Activated naive CD8-positive, alpha-beta T cell treated with anti-CD3 and anti-CD28 coated beads, Interleukin-2, amount 50 U/mL, for 24 hours (primary cell): Measurements from ENCODE around the gene DCAF11.

Source experiments
- ATAC-seq: fragments of 150-1000 bp; cut with Tn5 transposase; one replicate; pipeline ENCODE4 v1.10.0; 2021
- DNase-seq: peaks from one replicate; pipeline ENCODE4 v3.0.0; 2021
- H3K27ac Mint-ChIP-seq: one replicate; pipeline ENCODE4 v1.8.0; 2021; ENCODE audit warnings: mild to moderate bottlenecking, mixed read lengths
- H3K27me3 Mint-ChIP-seq: one replicate; pipeline ENCODE4 v1.8.0; 2021; ENCODE audit warnings: mixed read lengths
- H3K36me3 Mint-ChIP-seq: one replicate; pipeline ENCODE4 v1.8.0; 2021; ENCODE audit warnings: low read depth, mixed read lengths
- H3K4me1 Mint-ChIP-seq: one replicate; pipeline ENCODE4 v1.8.0; 2021; ENCODE audit warnings: mixed read lengths
- H3K4me3 Mint-ChIP-seq: one replicate; pipeline ENCODE4 v1.8.0; 2021; ENCODE audit warnings: mild to moderate bottlenecking, moderate library complexity, mixed read lengths
- H3K9me3 Mint-ChIP-seq: one replicate; pipeline ENCODE4 v1.8.0; 2021; ENCODE audit warnings: mixed read lengths

DCAF11 gene

DNA sequence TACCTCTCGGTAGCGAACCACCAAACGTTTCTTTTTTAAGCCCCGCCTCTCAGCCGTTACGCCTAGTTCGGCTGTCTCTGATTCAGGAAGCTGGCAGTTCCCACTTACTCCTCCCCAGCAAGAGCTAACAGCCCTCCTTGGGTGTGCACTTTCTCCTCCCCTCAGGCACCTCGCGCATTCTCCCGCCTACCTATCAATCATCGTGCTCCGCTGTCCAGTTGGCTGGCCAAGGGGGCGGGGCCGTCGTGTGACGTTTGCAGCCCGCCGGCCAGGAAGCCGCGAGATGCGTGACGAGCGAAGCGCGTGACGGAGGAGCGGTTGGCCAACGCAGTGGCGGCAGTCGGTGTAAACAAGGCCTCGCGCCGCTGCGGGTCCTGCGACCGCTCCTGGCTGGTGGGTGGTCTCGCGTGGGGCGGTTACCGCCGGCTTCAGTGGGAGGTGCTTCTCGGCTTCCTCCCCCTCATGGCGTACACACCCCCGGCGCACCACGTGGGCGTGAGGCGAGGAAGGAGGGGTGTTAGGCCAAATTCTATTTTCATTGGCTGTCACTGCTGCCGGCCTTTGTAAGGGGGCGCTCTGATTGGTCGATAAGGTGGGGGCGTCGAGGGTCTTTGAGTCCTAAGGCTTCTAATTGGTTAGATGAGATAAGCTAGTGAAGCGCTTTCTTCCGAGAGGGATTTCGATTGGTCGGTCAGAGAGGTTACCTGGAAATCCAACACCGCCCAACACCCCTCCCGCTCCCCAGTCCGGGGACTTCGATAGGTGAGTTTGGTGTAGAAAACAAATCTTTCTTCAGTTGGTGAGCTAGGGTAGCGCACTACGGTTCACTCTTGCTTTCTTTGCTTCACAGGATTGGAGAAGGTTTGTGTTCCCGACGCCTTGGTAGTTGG lies at the start of gene DCAF11, which contains the start of gene NRL:
Gene DCAF11 (plus strand): TSS at position 246 of the 890 bp plus-strand sequence. CDS start 818 bp downstream, outside the sequence.
Gene NRL (minus strand): TSS at position 418 of the 890 bp plus-strand sequence. CDS start 32,101 bp downstream, outside the sequence.
- ATAC-seq (peak; percentile 92), DNase-seq (peak; percentile 97)
- peaks cover 23% of the 10 kb centered on the region for H3K4me1 Mint-ChIP-seq
- peaks cover 2% of the 10 kb centered on the region for H3K27me3 Mint-ChIP-seq
- peak within 1 kb of the TSS; percentile 99 for H3K27ac Mint-ChIP-seq
- peak within 1 kb of the TSS; percentile 96 for H3K4me3 Mint-ChIP-seq
- H3K36me3 Mint-ChIP-seq, result peaks cover 22% of the 10 kb centered on the region
- no peaks in the 10 kb centered on the region for H3K9me3 Mint-ChIP-seq

DNA sequence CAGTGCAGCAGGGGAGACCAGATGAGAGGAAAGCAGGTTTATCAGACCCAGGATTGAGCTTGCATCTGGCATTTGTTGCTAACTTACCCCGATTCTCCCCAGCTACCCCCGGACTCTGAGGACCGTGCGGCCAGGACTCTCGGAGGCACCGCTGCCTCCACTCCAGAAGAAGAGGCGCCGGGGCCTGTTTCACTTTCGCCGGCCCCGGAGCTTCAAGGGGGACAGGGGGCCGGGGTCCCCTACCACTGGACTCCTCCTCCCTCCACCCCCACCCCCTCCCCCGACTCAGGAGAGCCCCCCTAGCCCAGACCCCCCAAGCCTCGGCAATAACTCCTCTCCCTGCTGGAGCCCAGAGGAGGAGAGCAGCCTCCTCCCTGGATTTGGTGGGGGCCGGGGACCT lies 49.7 kb upstream of the DCAF11 start:
- no peaks in the 10 kb centered on the region for H3K9me3 Mint-ChIP-seq
- peaks cover 4% of the 10 kb centered on the region for H3K27me3 Mint-ChIP-seq
- DNase-seq (no peak), ATAC-seq (no peak)
- no peaks in the 10 kb centered on the region for H3K36me3 Mint-ChIP-seq
- no peaks in the 10 kb centered on the region for H3K4me1 Mint-ChIP-seq
- H3K4me3 Mint-ChIP-seq, result no peak overlapping the region
- no peak overlapping the region for H3K27ac Mint-ChIP-seq

DNA sequence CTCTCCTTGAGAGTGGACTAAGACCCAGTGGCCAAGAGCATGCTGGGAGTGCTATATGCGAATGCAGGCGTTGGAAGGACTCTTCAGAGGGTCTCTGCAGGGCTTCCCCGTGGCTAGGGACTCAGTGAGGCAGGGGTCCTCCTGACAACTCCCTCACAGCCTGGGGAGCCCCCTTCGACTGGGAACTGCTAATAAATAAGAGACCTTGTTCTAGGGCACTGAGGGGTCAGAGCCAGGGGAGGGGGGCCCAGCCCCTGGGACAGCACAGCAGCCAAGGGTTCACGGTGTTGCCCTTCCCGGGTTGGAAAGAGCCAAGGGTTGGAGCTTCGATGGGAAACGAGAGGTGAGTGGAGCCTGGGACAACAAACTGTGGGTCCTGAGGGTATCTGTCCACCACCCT lies 49.2 kb upstream of the DCAF11 start:
- no peaks in the 10 kb centered on the region for H3K9me3 Mint-ChIP-seq
- no peaks in the 10 kb centered on the region for H3K36me3 Mint-ChIP-seq
- H3K27ac Mint-ChIP-seq, result no peak overlapping the region
- peaks cover 5% of the 10 kb centered on the region for H3K27me3 Mint-ChIP-seq
- DNase-seq (no peak), ATAC-seq (no peak)
- H3K4me1 Mint-ChIP-seq, result peaks cover 2% of the 10 kb centered on the region
- no peak overlapping the region for H3K4me3 Mint-ChIP-seq

DNA sequence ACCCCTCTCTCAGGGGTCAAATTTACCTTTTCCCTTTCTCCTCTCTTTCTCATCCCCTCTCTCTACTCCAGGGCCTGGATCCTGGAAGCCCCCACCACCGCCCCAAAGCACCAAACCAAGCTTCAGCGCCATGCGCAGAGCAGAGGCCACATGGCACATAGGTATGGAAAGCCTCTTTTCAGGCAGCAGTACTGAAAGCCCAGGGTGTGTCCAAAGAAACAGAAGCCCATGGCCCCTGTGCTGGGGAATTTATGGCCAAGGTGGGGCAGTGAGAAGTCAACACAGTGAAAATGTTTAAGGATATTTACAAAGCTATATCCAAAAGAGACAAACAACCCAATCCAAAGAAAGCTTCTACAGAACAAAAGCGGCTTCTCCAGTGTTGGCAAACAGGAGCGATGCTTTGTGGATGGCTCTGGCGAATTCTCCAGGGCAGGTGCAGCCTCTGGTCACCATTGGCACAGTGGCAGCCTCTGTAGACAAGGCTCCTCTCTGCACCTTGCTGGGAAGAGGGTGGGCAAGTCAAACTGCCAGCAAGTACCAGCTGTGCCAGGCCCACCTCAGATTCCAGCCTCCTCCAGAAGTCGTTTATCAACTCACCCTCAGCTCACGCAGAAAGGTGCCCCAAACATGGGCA lies 48.0 kb upstream of the DCAF11 start:
- no peak for DNase-seq
- H3K4me3 Mint-ChIP-seq, result no peak overlapping the region
- no peaks in the 10 kb centered on the region for H3K36me3 Mint-ChIP-seq
- no peaks in the 10 kb centered on the region for H3K9me3 Mint-ChIP-seq
- peaks cover 5% of the 10 kb centered on the region for H3K27me3 Mint-ChIP-seq
- H3K27ac Mint-ChIP-seq, result no peak overlapping the region
- ATAC-seq, result no peak
- H3K4me1 Mint-ChIP-seq, result peaks cover 10% of the 10 kb centered on the region

DNA sequence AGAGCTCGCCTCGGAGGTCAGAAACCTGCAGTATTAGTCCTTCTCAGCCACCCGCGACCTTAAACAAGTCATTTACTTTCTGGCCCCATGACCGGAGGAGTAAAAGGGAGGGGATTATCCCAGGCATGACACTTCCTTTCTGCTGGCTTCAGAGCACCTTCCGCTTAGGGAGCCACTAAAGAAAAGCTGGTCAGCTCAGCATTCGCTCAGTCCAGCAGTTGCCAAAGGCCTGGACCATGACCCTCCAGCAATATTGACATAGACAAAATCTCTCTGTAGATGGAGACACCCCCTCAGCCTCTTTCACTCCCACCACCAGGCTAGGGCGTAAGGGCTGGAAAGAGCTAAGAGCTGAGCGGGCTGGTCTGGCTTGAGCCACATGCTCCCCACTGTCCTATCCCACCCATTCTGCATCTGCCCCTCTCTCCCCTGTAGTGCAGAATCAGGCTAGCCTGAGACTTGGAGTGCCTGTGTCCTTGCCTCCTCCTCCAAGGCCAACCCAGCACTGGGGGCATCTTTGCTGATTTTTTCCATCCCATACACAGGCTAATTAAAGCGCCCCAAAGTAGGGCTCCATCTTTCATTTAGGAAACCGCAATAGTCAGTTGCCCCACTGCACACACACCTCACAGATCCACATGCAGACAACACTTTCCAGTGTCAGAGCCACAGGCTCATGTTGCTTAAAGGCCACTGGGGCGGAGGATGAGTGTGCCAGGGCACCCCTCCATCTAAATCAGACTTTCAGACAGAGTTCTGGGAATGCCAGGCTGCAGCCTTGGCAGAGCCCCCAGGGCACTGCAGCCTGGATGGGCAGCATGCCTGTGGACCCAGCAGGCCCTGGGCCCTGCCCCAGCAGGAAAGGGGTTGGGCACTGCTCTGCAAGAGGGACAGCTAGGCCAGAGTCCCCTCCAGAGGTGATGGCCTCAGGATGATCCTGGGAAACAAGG lies 47.2 kb upstream of the DCAF11 start:
- H3K27ac Mint-ChIP-seq, result no peak overlapping the region
- no peaks in the 10 kb centered on the region for H3K36me3 Mint-ChIP-seq
- DNase-seq, result no peak
- ATAC-seq, result no peak
- H3K4me1 Mint-ChIP-seq, result peaks cover 10% of the 10 kb centered on the region
- peaks cover 5% of the 10 kb centered on the region for H3K27me3 Mint-ChIP-seq
- no peak overlapping the region for H3K4me3 Mint-ChIP-seq
- no peaks in the 10 kb centered on the region for H3K9me3 Mint-ChIP-seq

DNA sequence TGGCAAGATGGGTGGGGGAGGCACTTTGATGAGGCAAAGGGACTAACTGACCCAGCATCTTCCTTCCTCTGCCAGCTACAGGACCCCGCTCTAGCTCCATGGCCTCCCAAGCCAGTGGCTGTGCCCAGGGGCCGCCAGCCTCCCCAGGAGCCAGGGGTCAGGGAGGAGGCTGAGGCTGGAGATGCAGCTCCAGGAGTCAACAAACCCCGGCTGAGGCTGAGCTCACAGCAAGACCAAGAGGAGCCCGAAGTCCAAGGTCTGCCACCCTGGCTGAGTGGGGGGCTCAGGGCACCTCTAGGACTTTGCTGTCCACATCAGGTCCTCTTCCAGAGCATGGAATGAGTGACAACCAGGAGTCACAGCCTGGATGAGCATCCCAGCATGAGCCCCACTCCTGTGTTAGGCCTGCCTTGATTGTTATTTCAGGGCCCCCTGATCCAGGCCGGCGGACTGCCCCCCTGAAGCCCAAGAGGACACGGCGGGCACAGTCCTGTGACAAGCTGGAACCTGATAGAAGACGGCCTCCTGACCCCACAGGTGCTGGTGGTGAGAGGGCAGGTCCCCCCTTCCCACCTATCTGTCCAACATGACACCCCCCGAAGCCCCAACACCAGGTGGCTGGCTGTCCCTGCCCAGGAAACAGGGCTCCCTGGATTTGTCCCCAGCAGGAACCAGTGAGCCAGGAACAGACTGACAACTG lies 45.7 kb upstream of the DCAF11 start:
- no peak for DNase-seq
- H3K4me3 Mint-ChIP-seq, result no peak overlapping the region
- H3K9me3 Mint-ChIP-seq, result no peaks in the 10 kb centered on the region
- no peak for ATAC-seq
- H3K27me3 Mint-ChIP-seq, result peaks cover 5% of the 10 kb centered on the region
- peaks cover 10% of the 10 kb centered on the region for H3K4me1 Mint-ChIP-seq
- no peak overlapping the region for H3K27ac Mint-ChIP-seq
- no peaks in the 10 kb centered on the region for H3K36me3 Mint-ChIP-seq

DNA sequence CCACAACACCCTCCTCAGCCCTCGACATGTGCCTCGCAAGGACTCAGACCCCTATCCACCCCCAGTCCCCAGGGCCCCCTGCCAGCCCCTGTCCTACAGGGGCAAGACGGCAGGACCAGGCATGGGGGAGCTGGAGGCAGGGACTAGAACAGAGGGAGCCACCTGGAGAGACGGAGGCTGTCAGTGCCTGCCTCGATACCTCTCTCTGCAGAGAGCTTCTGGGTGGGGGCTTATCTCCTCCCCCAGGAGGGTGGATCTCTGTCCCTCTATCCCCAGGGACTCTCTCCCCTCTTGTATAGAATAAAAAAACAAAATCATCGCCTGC lies 45.2 kb upstream of the DCAF11 start:
- Mint-ChIP-seq H3K36me3 (no peaks in the 10 kb centered on the region), H3K4me1 (peaks cover 10% of the 10 kb centered on the region), H3K27ac (no peak overlapping the region), H3K9me3 (no peaks in the 10 kb centered on the region), H3K4me3 (no peak overlapping the region), H3K27me3 (peaks cover 5% of the 10 kb centered on the region)
- DNase-seq, result no peak
- no peak for ATAC-seq

DNA sequence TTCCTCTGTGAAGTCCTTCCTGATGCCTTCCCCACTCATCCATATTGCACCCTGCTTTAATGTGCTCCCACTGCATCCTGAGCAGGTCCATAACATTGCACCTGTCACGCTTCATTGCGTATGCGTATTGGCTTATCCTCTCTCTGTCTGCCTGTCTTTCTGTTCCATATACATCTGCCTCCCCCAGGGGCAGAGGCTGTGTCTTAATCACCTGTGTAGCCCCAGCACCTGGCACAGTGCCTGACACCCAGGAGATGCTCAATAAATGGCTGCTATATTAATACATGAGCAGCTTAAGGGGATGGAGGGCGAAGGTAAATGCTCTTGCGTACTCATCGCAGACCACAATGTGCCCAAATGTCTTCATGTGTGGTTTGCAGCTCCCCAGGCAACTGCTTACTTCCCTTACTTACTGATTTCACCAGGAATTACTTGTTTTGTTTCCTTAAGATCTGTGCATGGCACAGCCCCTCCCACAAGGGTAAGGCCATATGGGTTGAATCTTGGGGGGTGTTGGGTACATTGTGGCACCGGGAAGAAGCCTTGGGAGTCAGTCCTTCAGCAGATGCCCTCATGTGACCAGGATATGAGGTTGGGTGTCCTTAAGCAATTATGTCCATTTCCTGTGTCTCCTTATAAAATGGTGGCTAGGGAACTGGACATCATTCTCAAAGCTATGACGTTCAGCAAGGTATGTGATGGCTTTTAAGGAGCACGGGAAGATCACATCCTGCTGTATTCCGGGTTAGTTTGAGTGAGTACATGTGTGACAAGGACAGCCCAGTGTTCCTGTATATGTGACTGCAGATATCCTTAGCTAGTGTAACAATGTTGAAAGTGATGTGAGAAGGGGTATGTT lies 44.1 kb upstream of the DCAF11 start:
- H3K4me3 Mint-ChIP-seq, result no peak overlapping the region
- H3K9me3 Mint-ChIP-seq, result no peaks in the 10 kb centered on the region
- H3K27ac Mint-ChIP-seq, result no peak overlapping the region
- H3K27me3 Mint-ChIP-seq, result peaks cover 5% of the 10 kb centered on the region
- DNase-seq (no peak), ATAC-seq (no peak)
- H3K36me3 Mint-ChIP-seq, result no peaks in the 10 kb centered on the region
- H3K4me1 Mint-ChIP-seq, result peaks cover 15% of the 10 kb centered on the region

DNA sequence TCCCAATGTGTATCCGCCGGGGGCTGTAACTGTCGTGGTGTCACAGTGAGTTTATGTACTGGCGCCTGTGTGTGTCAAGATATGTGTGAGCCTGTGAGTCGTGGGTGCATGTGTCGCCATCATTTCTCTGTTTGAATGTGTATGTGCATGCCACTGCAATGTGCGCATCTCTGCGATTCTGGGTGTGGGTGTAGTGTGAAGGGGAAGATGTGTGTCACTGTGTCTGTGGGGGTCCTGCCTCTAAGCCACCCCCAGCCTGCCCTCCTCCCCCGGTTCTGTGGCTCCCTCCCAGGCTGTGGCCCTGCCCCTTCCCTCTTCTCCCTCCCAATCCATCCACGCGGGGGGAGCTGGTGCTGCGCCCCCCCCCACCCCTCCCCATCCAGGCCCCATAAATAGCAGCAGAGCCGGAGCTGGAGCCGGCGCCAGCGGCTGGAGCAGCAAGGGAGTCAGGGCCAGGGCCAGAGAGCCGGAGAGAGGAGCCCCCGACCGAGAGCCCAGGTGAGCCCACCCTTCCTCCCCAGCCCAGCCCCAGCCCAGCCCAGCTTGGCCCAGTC lies 43.4 kb upstream of the DCAF11 start, which contains the start of gene CPNE6:
Gene CPNE6 (plus strand): TSS at position 419 of the 554 bp plus-strand sequence. CDS start 1,375 bp downstream, outside the sequence.
- peaks cover 5% of the 10 kb centered on the region for H3K27me3 Mint-ChIP-seq
- ATAC-seq (peak; percentile 90), DNase-seq (peak; percentile 48)
- no peak within 1 kb of the TSS for H3K4me3 Mint-ChIP-seq
- peaks cover 17% of the 10 kb centered on the region for H3K4me1 Mint-ChIP-seq
- no peaks in the 10 kb centered on the region for H3K36me3 Mint-ChIP-seq
- H3K9me3 Mint-ChIP-seq, result no peaks in the 10 kb centered on the region
- no peak within 1 kb of the TSS for H3K27ac Mint-ChIP-seq

DNA sequence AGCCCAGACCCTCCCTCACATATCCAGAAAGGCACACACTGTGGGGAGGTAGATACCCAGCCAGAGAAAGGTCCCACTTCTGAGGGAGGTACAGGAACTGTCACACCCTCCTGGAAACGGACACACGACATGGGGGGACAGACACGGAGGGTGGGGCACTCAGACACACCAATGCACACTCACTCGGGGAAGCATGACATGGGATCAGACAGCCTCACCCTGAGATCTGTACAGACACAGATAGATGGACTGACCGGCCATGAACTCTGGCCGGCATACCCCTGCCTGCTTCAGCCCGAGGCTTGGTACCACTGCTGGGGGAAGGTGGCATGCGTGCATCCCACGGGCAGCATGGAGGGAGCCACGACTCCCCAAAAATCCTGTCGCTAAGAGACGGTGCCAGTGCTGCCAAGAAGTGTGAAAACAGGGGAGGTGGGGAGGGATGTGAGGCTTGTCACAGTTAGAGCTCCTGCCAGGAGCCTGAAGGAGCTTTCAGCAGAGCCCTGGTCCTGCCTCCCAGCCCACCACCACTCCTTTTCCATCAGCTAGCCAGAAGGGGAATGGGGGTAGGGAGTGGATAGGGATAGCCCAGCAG lies 42.6 kb upstream of the DCAF11 start:
- Mint-ChIP-seq H3K9me3 (no peaks in the 10 kb centered on the region), H3K27ac (no peak overlapping the region), H3K36me3 (no peaks in the 10 kb centered on the region), H3K4me1 (peaks cover 17% of the 10 kb centered on the region), H3K27me3 (peaks cover 5% of the 10 kb centered on the region), H3K4me3 (no peak overlapping the region)
- no peak for ATAC-seq
- no peak for DNase-seq

DNA sequence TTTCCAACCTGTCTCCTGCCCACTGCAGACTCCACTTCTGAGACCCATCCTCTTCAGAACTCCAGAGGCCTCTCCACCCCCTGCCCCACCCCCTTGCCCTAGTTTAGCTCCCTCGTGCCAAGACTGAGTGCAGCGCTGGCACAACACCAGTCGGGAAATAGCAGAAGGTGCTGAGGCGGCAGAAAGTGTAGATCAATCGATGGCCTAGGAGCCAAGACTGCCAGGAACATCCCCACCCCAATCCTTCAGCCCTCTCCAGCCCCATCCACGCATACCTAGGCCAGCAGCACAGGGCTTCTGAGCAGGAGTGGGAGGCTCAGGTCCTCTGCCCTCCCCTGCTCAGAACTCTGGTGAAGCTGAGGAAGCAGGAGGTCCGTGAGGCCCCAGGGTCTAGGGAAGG lies 42.1 kb upstream of the DCAF11 start:
- H3K4me1 Mint-ChIP-seq, result peaks cover 17% of the 10 kb centered on the region
- ATAC-seq, result no peak
- H3K9me3 Mint-ChIP-seq, result no peaks in the 10 kb centered on the region
- H3K27me3 Mint-ChIP-seq, result peaks cover 5% of the 10 kb centered on the region
- DNase-seq, result no peak
- H3K36me3 Mint-ChIP-seq, result no peaks in the 10 kb centered on the region
- no peak overlapping the region for H3K4me3 Mint-ChIP-seq
- no peak overlapping the region for H3K27ac Mint-ChIP-seq

DNA sequence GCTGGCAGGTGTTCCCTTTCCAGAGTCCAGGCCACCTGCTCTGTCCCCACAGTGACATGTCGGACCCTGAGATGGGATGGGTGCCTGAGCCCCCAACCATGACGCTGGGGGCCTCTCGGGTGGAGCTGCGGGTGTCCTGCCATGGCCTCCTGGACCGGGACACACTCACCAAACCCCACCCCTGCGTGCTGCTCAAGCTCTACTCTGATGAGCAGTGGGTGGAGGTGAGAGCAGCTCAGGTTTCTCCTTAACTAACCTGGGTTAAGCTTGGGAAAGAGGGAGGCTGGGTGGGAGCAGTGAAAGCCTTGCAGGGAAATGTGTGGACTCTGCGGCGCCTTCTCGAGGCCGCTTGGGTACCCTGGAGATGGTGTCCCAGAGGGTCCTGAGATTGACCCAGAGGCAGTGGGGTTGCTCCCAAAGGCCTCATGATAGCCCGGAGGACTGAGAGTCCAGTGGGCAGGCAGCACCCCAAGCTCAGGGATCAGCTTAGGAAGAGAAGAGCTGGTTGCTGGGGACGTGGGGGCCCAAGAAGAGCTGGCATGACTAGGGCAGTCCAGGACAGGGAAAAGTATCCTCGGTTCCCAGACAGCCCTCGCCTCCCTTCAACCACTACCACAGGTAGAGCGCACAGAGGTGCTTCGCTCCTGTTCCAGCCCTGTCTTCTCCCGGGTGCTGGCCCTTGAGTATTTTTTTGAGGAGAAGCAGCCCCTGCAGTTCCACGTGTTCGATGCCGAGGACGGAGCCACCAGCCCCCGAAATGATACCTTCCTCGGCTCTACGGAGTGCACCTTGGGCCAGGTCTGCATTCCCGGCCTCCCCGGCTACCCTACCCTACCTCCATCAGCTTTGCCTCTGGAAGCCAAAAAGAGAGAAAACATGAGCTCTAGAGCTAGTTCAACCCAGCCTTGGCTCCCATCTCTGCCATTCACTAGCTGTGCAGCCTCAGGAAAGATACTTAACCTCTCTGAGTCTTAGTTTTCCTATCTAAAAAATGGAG lies 41.4 kb upstream of the DCAF11 start:
- no peak for DNase-seq
- Mint-ChIP-seq H3K36me3 (no peaks in the 10 kb centered on the region), H3K27me3 (peaks cover 5% of the 10 kb centered on the region), H3K27ac (no peak overlapping the region), H3K4me3 (no peak overlapping the region), H3K4me1 (peaks cover 17% of the 10 kb centered on the region), H3K9me3 (no peaks in the 10 kb centered on the region)
- no peak for ATAC-seq
